ENCODE results near the gene SGSH.

The SGSH gene

DNA sequence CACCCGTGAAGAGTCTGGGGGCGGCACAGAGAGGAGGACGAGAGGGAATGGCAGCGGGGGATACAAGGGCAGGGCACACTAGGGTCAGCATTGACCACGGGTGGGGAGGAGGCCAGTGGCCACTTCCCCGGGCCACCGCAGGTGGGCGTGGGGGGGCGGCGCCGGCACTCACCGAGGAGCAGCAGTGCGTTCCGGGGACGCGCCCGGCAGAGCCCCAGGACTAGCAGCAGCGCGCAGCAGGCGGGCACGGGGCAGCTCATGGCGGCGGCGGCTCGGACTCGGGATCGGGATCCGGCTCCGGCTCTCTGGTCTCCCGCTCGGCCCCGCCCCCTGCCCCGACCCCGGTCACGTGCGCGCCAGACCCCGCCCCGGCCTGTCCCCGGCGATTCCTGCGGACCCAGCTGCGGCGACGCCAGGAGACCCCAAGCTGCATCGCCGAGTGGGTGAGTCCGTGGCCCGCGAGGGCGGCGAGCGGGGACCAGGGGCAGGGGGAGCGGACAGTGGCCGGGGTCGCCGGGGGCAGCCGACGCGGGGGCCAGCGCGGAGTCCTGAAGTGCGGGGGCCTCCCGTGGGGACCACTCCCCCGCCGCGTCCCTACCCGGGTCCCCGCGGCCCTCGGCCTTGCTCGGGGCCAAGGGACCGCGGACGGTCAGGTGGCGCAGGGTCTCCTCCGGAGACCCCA is at the start of gene SGSH, which contains the start of gene SLC26A11:
TSS of gene SGSH (minus strand) at position 280 of the 682 bp plus-strand sequence. CDS start at position 260, 20 bp downstream.
TSS of gene SLC26A11 (plus strand) at position 374 of the 682 bp plus-strand sequence. CDS start 1,134 bp downstream, outside the sequence.
- Histone ChIP-seq H3K27ac (ENCODE audit: poor library complexity, severe bottlenecking) (peak within 1 kb of the TSS; percentile 61), H3K4me1 (ENCODE audit: insufficient read depth, poor library complexity, severe bottlenecking) (no peaks in the 10 kb centered on the region), H3K36me3 (ENCODE audit: low read depth) (peaks cover 5% of the 10 kb centered on the region; the same call in 1 of the 2 replicates), H3K4me3 (ENCODE audit: severe bottlenecking) (peak within 1 kb of the TSS; percentile 77), H3K9me3 (ENCODE audit: severe bottlenecking) (no peaks in the 10 kb centered on the region), H3K27me3 (ENCODE audit: insufficient read depth, poor library complexity, severe bottlenecking) (no peaks in the 10 kb centered on the region)
- TF ChIP-seq, protein P1, sequence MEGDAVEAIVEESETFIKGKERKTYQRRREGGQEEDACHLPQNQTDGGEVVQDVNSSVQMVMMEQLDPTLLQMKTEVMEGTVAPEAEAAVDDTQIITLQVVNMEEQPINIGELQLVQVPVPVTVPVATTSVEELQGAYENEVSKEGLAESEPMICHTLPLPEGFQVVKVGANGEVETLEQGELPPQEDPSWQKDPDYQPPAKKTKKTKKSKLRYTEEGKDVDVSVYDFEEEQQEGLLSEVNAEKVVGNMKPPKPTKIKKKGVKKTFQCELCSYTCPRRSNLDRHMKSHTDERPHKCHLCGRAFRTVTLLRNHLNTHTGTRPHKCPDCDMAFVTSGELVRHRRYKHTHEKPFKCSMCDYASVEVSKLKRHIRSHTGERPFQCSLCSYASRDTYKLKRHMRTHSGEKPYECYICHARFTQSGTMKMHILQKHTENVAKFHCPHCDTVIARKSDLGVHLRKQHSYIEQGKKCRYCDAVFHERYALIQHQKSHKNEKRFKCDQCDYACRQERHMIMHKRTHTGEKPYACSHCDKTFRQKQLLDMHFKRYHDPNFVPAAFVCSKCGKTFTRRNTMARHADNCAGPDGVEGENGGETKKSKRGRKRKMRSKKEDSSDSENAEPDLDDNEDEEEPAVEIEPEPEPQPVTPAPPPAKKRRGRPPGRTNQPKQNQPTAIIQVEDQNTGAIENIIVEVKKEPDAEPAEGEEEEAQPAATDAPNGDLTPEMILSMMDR (IDR thresholded peaks at IDR 0.05; ENCODE audit: poor library complexity, severe bottlenecking) = no peak
- no peak for DNase-seq (ENCODE audit: low spot score)
- peak; percentile 83 for ATAC-seq (ENCODE audit: low read depth)

DNA sequence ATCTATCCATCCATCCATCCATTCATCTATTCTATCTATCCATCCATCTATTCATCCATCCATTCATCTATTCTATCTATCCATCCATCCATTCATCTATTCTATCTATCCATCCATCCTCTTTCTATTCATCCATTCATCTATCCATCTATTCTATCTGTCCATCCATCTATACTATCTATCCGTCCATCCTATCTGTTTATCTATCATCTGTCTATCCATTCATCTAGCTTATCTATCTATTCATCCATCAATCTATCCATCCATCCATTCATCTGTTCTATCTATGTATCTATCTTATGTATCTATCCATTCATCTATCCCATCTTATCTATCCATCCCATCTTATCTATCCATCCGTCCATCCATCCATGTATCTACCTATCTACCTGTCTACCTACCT is 49.3 kb upstream of the SGSH start:
- Histone ChIP-seq H3K4me1 (ENCODE audit: insufficient read depth, poor library complexity, severe bottlenecking) (no peaks in the 10 kb centered on the region), H3K9me3 (ENCODE audit: severe bottlenecking) (no peaks in the 10 kb centered on the region), H3K27me3 (ENCODE audit: insufficient read depth, poor library complexity, severe bottlenecking) (no peaks in the 10 kb centered on the region), H3K4me3 (ENCODE audit: severe bottlenecking) (no peak overlapping the region), H3K27ac (ENCODE audit: poor library complexity, severe bottlenecking) (no peak overlapping the region), H3K36me3 (ENCODE audit: low read depth) (peaks cover 44% of the 10 kb centered on the region)
- DNase-seq (ENCODE audit: low spot score) = no peak
- TF ChIP-seq, protein P1 (IDR thresholded peaks at IDR 0.05; ENCODE audit: poor library complexity, severe bottlenecking) = no peak
- no peak for ATAC-seq (ENCODE audit: low read depth)

DNA sequence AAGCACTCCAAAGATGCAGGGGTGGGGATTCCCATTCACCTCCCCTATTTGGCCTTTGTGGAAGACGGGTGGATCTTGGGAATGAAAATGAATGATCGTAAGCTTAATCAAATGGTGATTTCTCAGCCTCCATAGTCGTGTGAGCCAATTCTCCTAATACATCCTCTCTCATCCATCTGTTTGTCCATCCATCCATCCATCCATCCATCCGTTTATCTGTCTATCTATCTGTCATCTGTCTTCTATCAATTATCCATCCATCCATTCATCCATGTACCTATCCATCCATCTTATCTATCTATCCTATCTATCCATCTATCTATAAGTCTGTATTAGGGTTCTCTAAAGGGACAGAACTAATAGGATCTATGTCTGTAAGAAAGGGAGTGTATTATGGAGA is 48.3 kb upstream of the SGSH start:
- DNase-seq (ENCODE audit: low spot score) (no peak), ATAC-seq (ENCODE audit: low read depth) (no peak)
- peaks cover 44% of the 10 kb centered on the region for H3K36me3 ChIP-seq (ENCODE audit: low read depth)
- H3K27ac ChIP-seq (ENCODE audit: poor library complexity, severe bottlenecking) = no peak overlapping the region
- TF ChIP-seq, protein P1 (IDR thresholded peaks at IDR 0.05; ENCODE audit: poor library complexity, severe bottlenecking) = no peak
- no peaks in the 10 kb centered on the region for H3K4me1 ChIP-seq (ENCODE audit: insufficient read depth, poor library complexity, severe bottlenecking)
- no peaks in the 10 kb centered on the region for H3K27me3 ChIP-seq (ENCODE audit: insufficient read depth, poor library complexity, severe bottlenecking)
- no peaks in the 10 kb centered on the region for H3K9me3 ChIP-seq (ENCODE audit: severe bottlenecking)
- H3K4me3 ChIP-seq (ENCODE audit: severe bottlenecking) = no peak overlapping the region

DNA sequence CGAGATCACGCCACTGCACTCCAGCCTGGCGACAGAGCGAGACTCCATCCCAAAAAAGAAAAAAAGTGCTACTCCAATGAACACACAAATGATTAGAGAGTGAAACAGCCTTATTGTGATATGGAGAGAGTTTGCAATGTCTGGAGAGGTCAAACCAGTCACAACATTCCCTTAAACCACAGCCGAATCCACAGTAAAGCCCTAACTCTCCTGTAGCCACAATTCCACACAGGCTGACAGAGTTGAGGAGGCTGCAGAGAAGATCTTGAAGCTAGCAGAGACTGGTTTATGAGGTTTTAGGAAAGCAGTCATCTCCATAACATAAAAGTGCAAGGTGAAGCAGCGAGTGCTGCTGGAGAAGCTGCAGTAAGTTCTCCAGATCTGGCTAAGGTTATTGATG is 47.3 kb upstream of the SGSH start:
- peaks cover 44% of the 10 kb centered on the region for H3K36me3 ChIP-seq (ENCODE audit: low read depth)
- DNase-seq (ENCODE audit: low spot score) (no peak), ATAC-seq (ENCODE audit: low read depth) (no peak)
- no peak overlapping the region for H3K27ac ChIP-seq (ENCODE audit: poor library complexity, severe bottlenecking)
- H3K4me1 ChIP-seq (ENCODE audit: insufficient read depth, poor library complexity, severe bottlenecking) = peaks cover 7% of the 10 kb centered on the region
- TF ChIP-seq, protein P1 (IDR thresholded peaks at IDR 0.05; ENCODE audit: poor library complexity, severe bottlenecking) = no peak
- no peaks in the 10 kb centered on the region for H3K27me3 ChIP-seq (ENCODE audit: insufficient read depth, poor library complexity, severe bottlenecking)
- no peak overlapping the region for H3K4me3 ChIP-seq (ENCODE audit: severe bottlenecking)
- H3K9me3 ChIP-seq (ENCODE audit: severe bottlenecking) = no peaks in the 10 kb centered on the region

Measured in RWPE2 (cell line).